Activated CD4-positive, alpha-beta T cell treated with anti-CD3 and anti-CD28 coated beads, Interleukin-10, Interleukin-2, amounts not matched to agents 100 ng/mL and 50 ng/mL, durations not matched to agents 16 hours and 8 hours (primary cell): Measurements from ENCODE around the gene SPINK4.
A peak's percentile ranks its signal among the peaks of the same experiment; 100 is the strongest.

Source experiments
- DNase-seq: peaks from one replicate; pipeline ENCODE4 v3.0.0-alpha.2; 2020

The SPINK4 gene, protein sequence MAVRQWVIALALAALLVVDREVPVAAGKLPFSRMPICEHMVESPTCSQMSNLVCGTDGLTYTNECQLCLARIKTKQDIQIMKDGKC

GRCh38 chr9:33239921-33240320 is at the start of gene SPINK4:
TSS of gene SPINK4 (plus strand) at chr9:33240167. CDS start at chr9:33240209, 42 bp downstream.
- no peak for DNase-seq

GRCh38 chr9:33192493-33193255 is 47.3 kb upstream of the SPINK4 start:
- DNase-seq: no peak

GRCh38 chr9:33193818-33194217 is 46.1 kb upstream of the SPINK4 start:
- no peak for DNase-seq

- DNase-seq: no peak
Observed at GRCh38 chr9:33196736-33197135, 43.2 kb upstream of the SPINK4 start.

GRCh38 chr9:33197279-33198152 is 42.5 kb upstream of the SPINK4 start:
- DNase-seq: no peak

- no peak for DNase-seq
Observed at GRCh38 chr9:33198165-33198564, 41.8 kb upstream of the SPINK4 start.

DNA sequence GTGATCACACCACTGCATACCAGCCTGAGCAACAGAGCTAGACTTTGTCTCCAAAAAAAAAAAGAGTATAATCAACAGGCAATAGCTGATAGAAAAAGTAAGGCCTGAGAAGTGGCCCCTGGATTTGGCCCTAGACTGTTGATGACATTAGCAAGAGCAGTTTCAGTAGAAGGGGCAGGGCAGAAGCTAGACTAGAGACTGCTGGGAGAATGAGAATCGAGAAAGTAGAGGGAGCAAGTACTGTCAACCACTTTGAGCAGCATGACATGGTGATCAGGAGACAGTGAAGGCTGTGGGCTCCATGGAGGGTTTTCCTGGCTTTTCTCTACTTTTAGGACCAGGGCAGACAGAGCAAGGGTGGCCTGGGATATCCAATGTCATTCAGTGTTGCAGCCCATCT is 37.9 kb upstream of the SPINK4 start:
- no peak for DNase-seq

DNA sequence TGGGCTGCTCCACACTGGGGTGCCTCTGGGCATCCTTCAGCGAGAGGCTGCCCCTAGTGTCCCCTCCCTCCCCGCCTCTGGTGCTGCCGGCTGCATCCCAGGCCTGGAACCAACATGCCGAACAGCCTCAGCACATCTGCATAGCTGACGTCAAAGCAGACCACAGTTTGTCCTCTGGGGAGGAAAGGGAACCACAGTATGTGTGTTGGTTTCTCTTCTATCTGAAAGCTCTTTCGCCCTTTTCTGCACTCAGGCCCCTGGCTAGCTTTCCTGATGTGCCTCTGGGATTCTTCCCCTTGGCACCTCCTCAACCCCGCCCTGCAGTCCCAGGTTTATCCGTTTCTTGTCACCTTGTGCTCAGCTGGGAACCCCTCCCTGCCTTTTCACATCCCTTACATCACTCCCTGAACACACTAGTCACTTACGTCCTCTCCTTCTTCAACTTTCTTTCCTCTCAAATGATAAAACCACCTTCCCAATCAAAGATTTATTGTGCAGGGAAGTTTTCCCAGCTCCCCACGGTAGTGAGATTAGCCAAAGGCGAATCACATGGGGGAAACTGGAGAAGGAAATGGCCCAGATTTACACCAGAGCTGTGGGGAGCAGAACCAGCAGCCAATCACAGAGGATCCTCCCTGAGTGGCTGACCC is 37.3 kb upstream of the SPINK4 start:
- DNase-seq: peak; percentile 40

DNA sequence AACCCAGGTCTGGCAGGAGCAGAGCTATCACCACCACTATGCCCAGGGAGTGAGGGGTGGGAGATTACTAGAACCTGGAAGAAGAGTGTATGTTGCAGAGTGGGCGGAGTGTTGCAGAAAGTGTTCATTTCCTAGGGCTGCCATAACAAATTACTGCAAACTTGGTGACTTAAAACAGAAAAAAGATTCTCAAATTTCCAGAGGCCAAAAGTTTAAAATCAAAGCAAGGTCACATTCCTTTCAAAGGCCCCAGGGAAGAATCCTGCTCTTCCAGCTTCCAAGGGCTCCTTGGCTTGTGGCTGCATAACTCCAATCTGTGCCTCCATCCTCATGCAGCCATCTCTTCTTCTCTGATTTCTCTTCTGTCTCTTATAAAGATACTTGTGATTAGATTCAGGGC is 30.6 kb upstream of the SPINK4 start:
- DNase-seq: no peak

- no peak for DNase-seq
Observed at GRCh38 chr9:33210006-33210715, 29.8 kb upstream of the SPINK4 start.

DNA sequence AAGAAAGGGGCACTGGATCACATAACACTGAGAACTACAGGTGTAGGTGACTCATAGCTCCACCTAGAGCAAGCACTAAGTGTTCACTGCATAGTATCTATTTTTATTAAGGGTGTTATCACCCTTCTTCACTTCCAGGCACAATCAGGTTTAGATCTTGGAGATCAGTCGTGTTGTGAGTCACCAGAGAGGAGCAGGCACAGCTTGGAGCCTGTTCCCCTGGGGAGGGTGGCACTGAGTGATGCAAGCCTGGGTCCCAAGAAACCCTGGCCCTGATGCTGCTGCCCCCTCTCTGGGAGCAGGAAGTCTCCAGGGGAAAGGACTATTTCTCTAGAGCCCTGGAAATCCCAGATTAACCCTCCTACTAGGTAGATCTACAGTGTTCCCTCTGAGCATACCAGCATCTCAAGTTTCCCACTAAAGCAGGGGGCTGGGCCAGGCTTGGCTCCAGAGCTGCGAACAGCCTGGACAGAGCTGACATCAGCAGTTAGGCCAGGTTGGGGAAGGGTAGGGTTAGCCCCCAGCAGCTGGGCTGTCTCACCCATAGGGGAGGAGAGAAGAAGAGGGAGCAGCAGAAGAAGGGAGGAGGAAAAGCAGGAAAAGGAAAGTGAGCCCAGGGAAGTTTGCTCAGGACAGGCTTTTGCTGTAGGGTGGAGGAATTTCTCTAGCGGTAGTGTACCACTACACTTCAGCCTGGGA is 28.1 kb upstream of the SPINK4 start:
- no peak for DNase-seq

DNA sequence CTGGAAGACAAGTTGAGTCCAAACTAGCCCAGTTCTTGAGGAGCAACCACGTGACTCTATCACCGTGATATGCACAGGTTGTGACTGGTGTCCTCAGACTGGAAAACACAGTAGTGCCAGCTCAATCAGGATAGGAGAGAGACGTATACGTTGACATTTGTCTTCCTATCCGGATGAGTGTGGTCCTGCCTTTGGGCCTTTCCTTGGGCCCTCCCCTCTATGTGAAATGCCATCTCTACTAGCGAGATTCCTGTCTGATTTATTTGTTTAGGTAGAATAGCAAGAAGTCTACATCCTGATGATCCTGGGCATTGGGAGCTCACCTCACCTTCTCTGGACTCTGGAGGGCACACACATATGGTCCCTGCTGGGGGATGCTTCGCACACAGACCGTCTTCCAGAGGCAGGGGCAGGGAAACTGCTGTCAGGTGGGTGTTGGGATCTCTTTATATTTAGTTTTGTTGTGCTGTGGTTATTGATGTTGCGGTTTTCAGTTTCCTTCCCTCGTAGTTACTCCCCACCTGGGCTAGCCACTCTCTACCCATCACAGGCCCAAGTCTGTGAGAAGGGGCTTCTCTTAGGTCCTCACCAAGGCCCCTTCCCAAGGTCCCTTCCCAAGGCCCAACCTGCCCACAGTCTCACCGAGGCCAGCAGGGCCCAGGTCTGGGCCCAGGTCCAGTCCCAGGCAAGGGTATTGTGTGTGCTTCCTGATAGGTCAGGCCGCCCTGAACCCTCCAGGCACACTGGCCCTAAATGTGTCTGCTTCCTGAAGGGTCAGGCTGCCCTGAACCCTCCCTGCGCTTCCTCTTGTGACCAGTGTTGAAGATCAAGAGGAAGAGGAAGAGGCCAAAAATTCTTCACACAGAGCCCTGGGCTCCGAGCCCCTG is 19.0 kb upstream of the SPINK4 start:
- no peak for DNase-seq

DNA sequence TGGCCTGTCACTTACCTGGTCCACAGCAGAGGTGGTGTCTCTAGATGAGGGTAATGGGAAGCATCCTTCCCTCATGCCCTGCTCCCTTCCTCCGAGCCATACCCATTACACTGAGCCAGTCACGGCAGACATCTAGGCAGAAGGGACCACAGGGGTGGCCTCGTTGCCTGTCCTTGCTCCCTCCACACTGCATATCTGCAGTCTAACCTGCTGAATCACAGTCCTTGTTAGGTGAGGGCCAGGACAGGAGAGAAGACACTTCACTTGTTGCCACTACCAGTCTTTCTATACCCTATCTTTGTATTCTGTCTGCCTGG is 18.4 kb upstream of the SPINK4 start:
- no peak for DNase-seq

GRCh38 chr9:33222031-33222430 is 17.9 kb upstream of the SPINK4 start:
- no peak for DNase-seq

GRCh38 chr9:33223696-33224095 is 16.3 kb upstream of the SPINK4 start:
- no peak for DNase-seq

DNA sequence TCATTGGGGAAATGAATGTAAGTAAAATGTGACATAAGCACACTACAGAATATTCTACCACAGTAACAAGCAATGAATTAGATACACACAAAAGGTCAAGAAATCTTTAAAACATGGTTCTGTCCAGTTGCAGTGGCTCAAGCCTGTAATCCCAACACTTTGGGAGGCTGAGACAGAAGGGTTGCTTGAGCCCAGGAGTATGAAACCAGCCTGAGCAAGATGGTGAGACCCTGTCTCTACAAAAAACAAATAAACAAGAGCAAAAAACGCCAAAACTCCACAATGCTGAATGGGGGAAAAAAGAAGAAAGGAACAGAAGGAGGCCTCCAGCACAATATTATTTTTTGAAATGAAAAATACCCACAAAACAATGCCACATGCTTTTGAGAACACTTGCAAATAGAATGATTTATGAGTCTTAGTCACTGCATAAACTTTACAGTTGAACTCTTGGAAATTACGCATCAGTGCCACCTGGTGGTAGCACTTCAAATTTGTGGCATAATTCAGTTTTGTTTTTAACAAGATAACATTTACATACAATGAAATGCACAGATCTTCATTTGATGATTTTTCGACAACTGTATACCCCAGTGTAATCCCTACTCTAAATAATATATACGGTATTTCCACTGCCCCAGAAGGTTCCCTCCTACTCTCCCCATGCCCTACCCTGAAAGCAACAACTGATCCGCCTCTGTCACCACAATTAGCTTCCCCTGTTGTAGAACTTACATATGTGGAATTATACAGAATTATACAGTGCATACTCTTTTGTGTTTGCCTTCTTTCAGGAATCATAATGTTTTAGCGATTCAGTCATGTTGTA is 14.4 kb upstream of the SPINK4 start:
- DNase-seq: peak; percentile 75

GRCh38 chr9:33227008-33227398 is 13.0 kb upstream of the SPINK4 start:
- no peak for DNase-seq

GRCh38 chr9:33227741-33228140 is 12.2 kb upstream of the SPINK4 start:
- DNase-seq: no peak

- no peak for DNase-seq
Observed at GRCh38 chr9:33228606-33229005, 11.4 kb upstream of the SPINK4 start.
